DOHH2 (cell line): ENCODE measurements around the gene SUMO4.

Experiments used
- H3F3A ChIP-seq: fragments of 200-600 bp; sonication (generic), shearing (Covaris generic); 2 replicates; pipeline ENCODE4 v1.6.0; 2016; ENCODE audit warnings: antibody characterized with exemption, mild to moderate bottlenecking; ENCODE audit not compliant: control insufficient read depth, insufficient read depth
- H3K27ac ChIP-seq: fragments of 200-600 bp; sonication (generic); 2 replicates; pipeline ENCODE4 v1.5.1; 2014; ENCODE audit warnings: low read depth, mild to moderate bottlenecking, low read length, moderate library complexity
- H3K27me3 ChIP-seq: fragments of 200-600 bp; sonication (generic); 2 replicates; pipeline ENCODE4 v1.6.1; 2014; ENCODE audit warnings: mild to moderate bottlenecking, low read length, mixed read lengths; ENCODE audit not compliant: control insufficient read depth
- H3K36me3 ChIP-seq: fragments of 200-600 bp; sonication (generic); 2 replicates; pipeline ENCODE4 v1.6.1; 2014; ENCODE audit warnings: mild to moderate bottlenecking, low read length, moderate library complexity, mixed read lengths; ENCODE audit not compliant: control insufficient read depth
- H3K4me1 ChIP-seq: fragments of 200-600 bp; sonication (generic); 2 replicates; pipeline ENCODE4 v1.6.1; 2014; ENCODE audit warnings: mild to moderate bottlenecking, low read length, mixed read lengths; ENCODE audit not compliant: control insufficient read depth
- H3K4me2 ChIP-seq: fragments of 200-600 bp; sonication (generic); 2 replicates; pipeline ENCODE4 v1.6.0; 2014; ENCODE audit warnings: mild to moderate bottlenecking, low read length, moderate library complexity
- H3K4me3 ChIP-seq: fragments of 200-600 bp; sonication (generic); 2 replicates; pipeline ENCODE4 v1.5.1; 2014; ENCODE audit warnings: mild to moderate bottlenecking, low read length, mixed read lengths
- H3K79me2 ChIP-seq: fragments of 200-600 bp; sonication (generic); 2 replicates; pipeline ENCODE4 v1.6.1; 2014; ENCODE audit warnings: mild to moderate bottlenecking, low read length, mixed read lengths; ENCODE audit not compliant: control insufficient read depth
- H3K9me2 ChIP-seq: fragments of 200-600 bp; sonication (generic); replicated peaks from 2 replicates; pipeline ENCODE4 v1.6.1; 2014; ENCODE audit warnings: mild to moderate bottlenecking, low read length, mixed read lengths; ENCODE audit not compliant: control insufficient read depth
- H3K9me3 ChIP-seq: fragments of 200-600 bp; sonication (generic); 2 replicates; pipeline ENCODE4 v1.6.1; 2014; ENCODE audit warnings: antibody characterized with exemption, low read length, mixed read lengths; ENCODE audit not compliant: control insufficient read depth, insufficient read depth
- H4K20me1 ChIP-seq: fragments of 200-600 bp; sonication (generic); 2 replicates; pipeline ENCODE4 v1.6.0; 2014; ENCODE audit warnings: low read depth, mild to moderate bottlenecking, antibody characterized with exemption, low read length, moderate library complexity; ENCODE audit not compliant: control insufficient read depth, insufficient read depth
- CTCF ChIP-seq: fragments of 200-600 bp; sonication (generic); IDR thresholded peaks from one replicate; pipeline ENCODE4 v1.5.1; 2014; ENCODE audit warnings: antibody characterized with exemption, mild to moderate bottlenecking, low read depth, low read length; ENCODE audit not compliant: poor library complexity, severe bottlenecking
- EZH2phosphoT487 ChIP-seq: fragments of 200-600 bp; sonication (generic); IDR thresholded peaks from 2 replicates; pipeline ENCODE4 v1.6.1; 2017; ENCODE audit warnings: borderline replicate concordance, mild to moderate bottlenecking, antibody characterized with exemption, low read length, moderate library complexity, mixed read lengths

The SUMO4 gene

GRCh38 chr6:149393002-149393679, 6.9 kb upstream of the SUMO4 start:
- TF ChIP-seq EZH2phosphoT487: no peak
- no peak for TF ChIP-seq CTCF
- no peaks in the 10 kb centered on the region for H3K9me2 ChIP-seq
- H3F3A ChIP-seq: no peaks in the 10 kb centered on the region
- H3K27ac ChIP-seq: no peak overlapping the region
- no peaks in the 10 kb centered on the region for H3K4me1 ChIP-seq
- no peak overlapping the region for H3K4me2 ChIP-seq
- peaks cover 19% of the 10 kb centered on the region for H3K36me3 ChIP-seq
- no peak overlapping the region for H3K4me3 ChIP-seq
- H3K79me2 ChIP-seq: peaks cover 10% of the 10 kb centered on the region
- no peaks in the 10 kb centered on the region for H4K20me1 ChIP-seq
- no peaks in the 10 kb centered on the region for H3K9me3 ChIP-seq
- no peaks in the 10 kb centered on the region for H3K27me3 ChIP-seq

- Histone ChIP-seq H3K4me2 (no peak overlapping the region), H3K9me2 (no peaks in the 10 kb centered on the region), H3K9me3 (no peaks in the 10 kb centered on the region), H3K27me3 (no peaks in the 10 kb centered on the region), H3K4me1 (no peaks in the 10 kb centered on the region), H3K4me3 (no peak overlapping the region), H3K79me2 (peaks cover 10% of the 10 kb centered on the region), H3K36me3 (peaks cover 32% of the 10 kb centered on the region), H3F3A (no peaks in the 10 kb centered on the region), H4K20me1 (no peaks in the 10 kb centered on the region), H3K27ac (no peak overlapping the region)
- TF ChIP-seq CTCF (no peak), EZH2phosphoT487 (no peak)
Observed at GRCh38 chr6:149395185-149395584, 4.9 kb upstream of the SUMO4 start.

GRCh38 chr6:149397384-149397783, 2.7 kb upstream of the SUMO4 start:
- H3K27ac ChIP-seq: no peak overlapping the region
- no peaks in the 10 kb centered on the region for H3K4me1 ChIP-seq
- no peaks in the 10 kb centered on the region for H3F3A ChIP-seq
- no peaks in the 10 kb centered on the region for H4K20me1 ChIP-seq
- H3K36me3 ChIP-seq: peaks cover 46% of the 10 kb centered on the region
- TF ChIP-seq EZH2phosphoT487: no peak
- TF ChIP-seq CTCF: no peak
- no peak overlapping the region for H3K4me3 ChIP-seq
- no peaks in the 10 kb centered on the region for H3K9me2 ChIP-seq
- peaks cover 8% of the 10 kb centered on the region for H3K79me2 ChIP-seq
- no peaks in the 10 kb centered on the region for H3K9me3 ChIP-seq
- no peaks in the 10 kb centered on the region for H3K27me3 ChIP-seq
- no peak overlapping the region for H3K4me2 ChIP-seq
